Measurements from ENCODE around the gene C3orf49.

The C3orf49 gene

GRCh38 chr3:63886858-63887257 is 67.8 kb downstream of the C3orf49 start:
- DNase-seq (ENCODE audit: low spot score), result no peak

GRCh38 chr3:63891518-63891917 is 72.4 kb downstream of the C3orf49 start:
- no peak for DNase-seq (ENCODE audit: low spot score)

GRCh38 chr3:63892773-63893352 is 73.8 kb downstream of the C3orf49 start:
- no peak for DNase-seq (ENCODE audit: low spot score)

- no peak for DNase-seq (ENCODE audit: low spot score)
Observed at GRCh38 chr3:63895422-63896189, 76.5 kb downstream of the C3orf49 start.

- DNase-seq (ENCODE audit: low spot score), result no peak
Observed at GRCh38 chr3:63896332-63897030, 77.4 kb downstream of the C3orf49 start.
